ENCODE results near the gene PHF23.

DNA sequence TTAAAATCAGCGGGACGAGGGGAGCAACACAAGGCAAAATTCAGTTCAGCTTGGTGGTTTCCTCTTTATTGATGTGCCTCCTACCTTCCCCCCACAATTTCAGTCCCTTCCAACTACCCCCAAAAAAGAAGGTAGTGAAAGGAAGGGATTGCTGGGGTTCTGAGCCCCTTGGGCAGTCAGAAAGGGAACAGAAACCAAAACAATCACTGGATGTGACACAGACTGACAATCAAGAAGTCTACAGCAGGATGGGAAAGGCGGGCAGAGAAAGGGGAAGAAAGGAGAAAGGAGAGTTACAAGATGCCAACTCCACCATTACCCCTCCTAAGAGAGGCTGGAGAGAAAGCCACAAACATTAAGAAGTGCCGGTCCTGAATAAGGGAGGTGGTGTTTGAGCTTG, 1.1 kb upstream of the PHF23 start:
- TF ChIP-seq, protein P1, sequence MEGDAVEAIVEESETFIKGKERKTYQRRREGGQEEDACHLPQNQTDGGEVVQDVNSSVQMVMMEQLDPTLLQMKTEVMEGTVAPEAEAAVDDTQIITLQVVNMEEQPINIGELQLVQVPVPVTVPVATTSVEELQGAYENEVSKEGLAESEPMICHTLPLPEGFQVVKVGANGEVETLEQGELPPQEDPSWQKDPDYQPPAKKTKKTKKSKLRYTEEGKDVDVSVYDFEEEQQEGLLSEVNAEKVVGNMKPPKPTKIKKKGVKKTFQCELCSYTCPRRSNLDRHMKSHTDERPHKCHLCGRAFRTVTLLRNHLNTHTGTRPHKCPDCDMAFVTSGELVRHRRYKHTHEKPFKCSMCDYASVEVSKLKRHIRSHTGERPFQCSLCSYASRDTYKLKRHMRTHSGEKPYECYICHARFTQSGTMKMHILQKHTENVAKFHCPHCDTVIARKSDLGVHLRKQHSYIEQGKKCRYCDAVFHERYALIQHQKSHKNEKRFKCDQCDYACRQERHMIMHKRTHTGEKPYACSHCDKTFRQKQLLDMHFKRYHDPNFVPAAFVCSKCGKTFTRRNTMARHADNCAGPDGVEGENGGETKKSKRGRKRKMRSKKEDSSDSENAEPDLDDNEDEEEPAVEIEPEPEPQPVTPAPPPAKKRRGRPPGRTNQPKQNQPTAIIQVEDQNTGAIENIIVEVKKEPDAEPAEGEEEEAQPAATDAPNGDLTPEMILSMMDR (IDR thresholded peaks at IDR 0.05) = no peak
- no peak for TF ChIP-seq POLR2A (IDR thresholded peaks at IDR 0.05)

Data from thyroid gland (tissue), 4 donors.